Muscle layer of colon (tissue), 2 donors: ENCODE data around the gene SPSB1.

Experiments
- H3K27ac ChIP-seq: one replicate; pipeline ENCODE4 v1.7.0; 2013; ENCODE audit warnings: low read depth, mild to moderate bottlenecking, low read length, moderate library complexity
- H3K27me3 ChIP-seq, 2 donors: one replicate each; pipeline ENCODE4 v1.7.0; 2013; ENCODE audit warnings: low read length in 2 of 2, mild to moderate bottlenecking in 2 of 2; ENCODE audit not compliant: insufficient read depth in 2 of 2, control insufficient read depth in 1 of 2
- H3K36me3 ChIP-seq: one replicate; pipeline ENCODE4 v1.7.0; 2013; ENCODE audit warnings: mild to moderate bottlenecking, low read length; ENCODE audit not compliant: insufficient read depth
- H3K4me1 ChIP-seq: one replicate; pipeline ENCODE4 v1.7.0; 2013; ENCODE audit warnings: mild to moderate bottlenecking, low read length; ENCODE audit not compliant: insufficient read depth
- H3K4me3 ChIP-seq, 2 donors: one replicate each; pipeline ENCODE4 v1.7.0; 2013; ENCODE audit warnings: low read length in 2 of 2, low read depth in 1 of 2, mild to moderate bottlenecking in 1 of 2, moderate library complexity in 1 of 2
- H3K9ac ChIP-seq: one replicate; pipeline ENCODE4 v1.7.0; 2013; ENCODE audit warnings: low read length
- H3K9me3 ChIP-seq: one replicate; pipeline ENCODE4 v1.7.0; 2013; ENCODE audit warnings: mild to moderate bottlenecking, low read length
- donor health status: abdominal sarcoma.
- donor health status: Adenocarcinoma of cecum.

Gene SPSB1

GRCh38 chr1:9292361-9293240 is at the start of gene SPSB1:
Gene SPSB1, plus strand, starts transcription at chr1:9292894. Its CDS starts 62,998 bp downstream, at chr1:9355892.
- Histone ChIP-seq H3K9ac (peak within 1 kb of the TSS; percentile 81), H3K27ac (peak within 1 kb of the TSS; percentile 92), H3K27me3 (no peaks in the 10 kb centered on the region), H3K9me3 (peaks cover 7% of the 10 kb centered on the region), H3K36me3 (no peaks in the 10 kb centered on the region), H3K4me3 (peak within 1 kb of the TSS; percentile 76 to 89), H3K4me1 (peaks cover 41% of the 10 kb centered on the region)

DNA sequence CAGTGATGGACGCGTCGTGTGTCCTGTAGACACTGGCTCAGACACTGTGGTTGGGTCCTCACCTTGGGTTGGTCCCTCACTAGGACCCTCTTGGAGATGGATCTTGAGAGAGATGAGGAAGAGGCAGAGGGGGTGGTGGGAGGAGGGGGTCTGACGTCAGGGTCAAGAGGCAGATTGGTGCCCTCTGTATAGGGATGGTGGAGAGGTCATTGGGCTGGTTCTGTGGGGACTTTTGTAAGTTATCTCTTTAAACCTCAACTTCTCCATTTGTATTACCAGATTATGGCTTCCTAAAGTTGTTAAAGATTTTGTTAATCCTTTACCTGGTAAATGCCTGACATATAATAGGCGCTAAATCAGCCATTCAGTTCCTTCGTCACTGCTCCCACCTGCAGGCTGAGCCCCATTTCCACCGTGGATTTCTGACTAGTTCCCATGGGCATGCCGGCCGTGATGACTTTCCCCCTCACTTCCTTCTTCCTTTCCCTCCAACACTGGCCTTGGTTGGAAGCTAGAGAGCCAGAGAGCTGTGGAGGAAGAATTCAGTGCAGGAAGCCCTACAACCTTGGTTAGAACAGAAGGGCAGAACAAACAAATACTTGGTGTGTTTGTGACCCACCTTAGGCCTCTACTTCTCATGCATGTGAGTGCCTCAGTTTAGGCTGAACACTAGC is 49.5 kb upstream of the SPSB1 start:
- Histone ChIP-seq H3K9ac (no peak overlapping the region), H3K4me1 (peaks cover 48% of the 10 kb centered on the region)

GRCh38 chr1:9244501-9245229 is 48.0 kb upstream of the SPSB1 start:
- Histone ChIP-seq H3K36me3 (peaks cover 15% of the 10 kb centered on the region), H3K9me3 (no peaks in the 10 kb centered on the region), H3K27me3 (no peaks in the 10 kb centered on the region), H3K4me3 (no peak overlapping the region), H3K4me1 (peaks cover 36% of the 10 kb centered on the region), H3K9ac (no peak overlapping the region), H3K27ac (no peak overlapping the region)

More for the DNA sequence above, 49.5 kb upstream of the SPSB1 start:
- Histone ChIP-seq H3K4me3 (no peak overlapping the region), H3K27me3 (no peaks in the 10 kb centered on the region), H3K36me3 (peaks cover 15% of the 10 kb centered on the region), H3K9me3 (no peaks in the 10 kb centered on the region), H3K27ac (peak overlapping the region; percentile 48)

DNA sequence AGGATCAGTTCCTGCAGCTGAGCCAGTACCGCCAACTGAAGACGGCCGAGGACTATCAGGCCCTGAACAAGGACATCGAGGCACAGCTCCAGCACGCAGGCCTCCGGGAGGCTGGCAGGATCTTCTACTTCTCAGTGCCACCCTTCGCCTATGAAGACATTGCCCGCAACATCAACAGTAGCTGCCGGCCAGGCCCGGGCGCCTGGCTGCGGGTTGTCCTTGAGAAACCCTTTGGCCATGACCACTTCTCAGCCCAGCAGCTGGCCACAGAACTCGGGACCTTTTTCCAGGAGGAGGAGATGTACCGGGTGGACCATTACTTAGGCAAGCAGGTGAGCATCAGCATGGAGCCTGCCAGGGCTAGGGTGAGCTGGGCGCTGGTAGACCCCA is 47.5 kb upstream of the SPSB1 start:
- Histone ChIP-seq H3K4me1 (peaks cover 37% of the 10 kb centered on the region), H3K4me3 (no peak overlapping the region), H3K36me3 (peaks cover 15% of the 10 kb centered on the region), H3K27me3 (no peaks in the 10 kb centered on the region), H3K9me3 (no peaks in the 10 kb centered on the region), H3K9ac (no peak overlapping the region), H3K27ac (no peak overlapping the region)

GRCh38 chr1:9245661-9246060 is 47.0 kb upstream of the SPSB1 start:
- Histone ChIP-seq H3K27me3 (no peaks in the 10 kb centered on the region), H3K9me3 (no peaks in the 10 kb centered on the region), H3K36me3 (peaks cover 15% of the 10 kb centered on the region), H3K4me1 (peaks cover 36% of the 10 kb centered on the region), H3K27ac (no peak overlapping the region), H3K4me3 (no peak overlapping the region), H3K9ac (no peak overlapping the region)

- peaks cover 15% of the 10 kb centered on the region for H3K36me3 ChIP-seq
- H3K4me3 ChIP-seq = no peak overlapping the region
- no peaks in the 10 kb centered on the region for H3K9me3 ChIP-seq
- peaks cover 39% of the 10 kb centered on the region for H3K4me1 ChIP-seq
- H3K9ac ChIP-seq = no peak overlapping the region
- no peaks in the 10 kb centered on the region for H3K27me3 ChIP-seq
- no peak overlapping the region for H3K27ac ChIP-seq
Observed at GRCh38 chr1:9246215-9246614, 46.5 kb upstream of the SPSB1 start.

DNA sequence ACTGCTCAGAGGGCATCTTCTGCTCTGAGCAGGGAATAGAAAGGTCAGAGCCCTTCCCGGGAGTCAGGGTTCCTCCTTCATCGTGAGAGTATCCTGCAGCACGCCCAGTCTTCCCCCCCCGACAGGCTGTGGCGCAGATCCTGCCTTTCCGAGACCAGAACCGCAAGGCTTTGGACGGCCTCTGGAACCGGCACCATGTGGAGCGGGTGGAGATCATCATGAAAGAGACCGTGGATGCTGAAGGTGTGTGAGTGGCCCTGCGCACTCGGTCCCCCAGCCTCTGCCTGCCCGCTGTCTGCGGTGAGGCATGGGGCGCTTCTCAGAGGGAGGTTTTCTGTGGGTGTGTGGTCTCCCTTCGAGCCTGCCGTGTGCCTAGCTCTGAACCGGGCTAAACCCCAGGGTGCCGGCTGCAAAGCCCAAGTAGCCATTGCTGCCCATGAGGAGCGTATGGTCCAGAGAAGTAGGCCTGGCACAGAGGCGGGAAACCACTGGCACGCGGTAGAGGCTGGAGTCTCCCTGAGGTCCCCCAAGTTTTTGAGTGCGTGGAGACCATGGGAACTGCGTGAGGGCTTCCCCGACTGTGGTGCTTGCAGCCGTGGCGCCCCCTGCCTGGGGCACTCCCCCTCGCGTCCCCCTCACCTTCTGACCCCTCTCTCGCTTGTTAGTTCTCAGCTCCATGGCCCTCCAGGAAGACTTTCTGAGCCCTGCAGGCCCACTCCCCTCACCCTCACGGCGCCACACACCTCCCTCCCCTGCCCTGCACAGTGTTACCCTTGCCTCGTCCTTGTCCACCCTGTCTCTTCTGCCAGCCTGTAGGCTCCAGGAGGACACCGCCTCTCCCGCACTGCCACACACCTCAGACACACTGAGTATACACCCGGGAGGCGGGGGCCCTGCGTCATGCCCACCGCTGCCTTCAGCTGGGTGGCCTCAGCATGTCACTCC is 45.6 kb upstream of the SPSB1 start:
- H3K9ac ChIP-seq = no peak overlapping the region
- no peak overlapping the region for H3K4me3 ChIP-seq
- peaks cover 15% of the 10 kb centered on the region for H3K36me3 ChIP-seq
- H3K27ac ChIP-seq = no peak overlapping the region
- peaks cover 44% of the 10 kb centered on the region for H3K4me1 ChIP-seq
- no peaks in the 10 kb centered on the region for H3K27me3 ChIP-seq
- no peaks in the 10 kb centered on the region for H3K9me3 ChIP-seq

DNA sequence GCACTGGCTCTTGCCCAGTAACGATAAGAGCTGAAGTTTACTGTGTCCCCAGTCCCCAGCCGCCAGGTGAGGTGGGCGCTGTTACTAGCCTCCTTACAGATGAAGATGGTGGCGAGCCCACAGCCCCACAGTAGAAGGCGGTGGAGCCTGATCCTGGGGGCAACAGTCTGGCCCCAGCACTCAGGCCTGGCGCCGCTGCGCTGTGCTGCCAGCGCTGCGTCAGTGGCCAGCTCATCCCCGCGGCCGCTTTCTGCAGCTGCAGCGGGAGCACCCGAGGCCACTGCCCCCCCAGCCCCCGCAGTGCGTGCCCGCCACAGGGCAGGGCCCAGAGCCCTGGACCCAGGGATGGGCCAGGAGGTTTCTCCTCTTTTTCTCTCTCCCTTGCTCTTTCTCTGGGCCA is 44.8 kb upstream of the SPSB1 start:
- H3K9me3 ChIP-seq = no peaks in the 10 kb centered on the region
- H3K4me1 ChIP-seq = peaks cover 45% of the 10 kb centered on the region
- no peak overlapping the region for H3K27ac ChIP-seq
- peaks cover 15% of the 10 kb centered on the region for H3K36me3 ChIP-seq
- H3K4me3 ChIP-seq = no peak overlapping the region
- no peaks in the 10 kb centered on the region for H3K27me3 ChIP-seq
- H3K9ac ChIP-seq = no peak overlapping the region

- H3K27ac ChIP-seq = no peak overlapping the region
- peaks cover 45% of the 10 kb centered on the region for H3K4me1 ChIP-seq
- peaks cover 15% of the 10 kb centered on the region for H3K36me3 ChIP-seq
- H3K9ac ChIP-seq = no peak overlapping the region
- no peaks in the 10 kb centered on the region for H3K27me3 ChIP-seq
- H3K4me3 ChIP-seq = no peak overlapping the region
- H3K9me3 ChIP-seq = no peaks in the 10 kb centered on the region
Observed at GRCh38 chr1:9248341-9249262, 44.1 kb upstream of the SPSB1 start.

DNA sequence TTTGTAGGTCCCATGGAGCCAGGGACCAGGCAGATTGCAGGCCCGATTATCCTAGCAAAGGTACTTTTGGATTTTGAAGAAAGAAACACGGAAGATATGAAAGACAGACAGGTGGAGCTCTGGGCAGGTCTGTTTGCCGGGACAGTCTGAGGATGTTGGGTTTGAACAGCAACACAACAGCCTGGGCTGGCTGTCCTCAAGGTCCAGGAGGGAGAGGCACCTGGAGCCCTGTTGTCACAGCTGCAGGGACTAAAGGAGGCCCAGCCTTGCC is 43.5 kb upstream of the SPSB1 start:
- Histone ChIP-seq H3K27ac (no peak overlapping the region), H3K4me3 (no peak overlapping the region), H3K4me1 (peaks cover 45% of the 10 kb centered on the region), H3K27me3 (no peaks in the 10 kb centered on the region), H3K9ac (no peak overlapping the region), H3K9me3 (no peaks in the 10 kb centered on the region), H3K36me3 (peaks cover 15% of the 10 kb centered on the region)
